MG63 (cell line): ENCODE results near the gene GRAPL. TPM values are rescaled to one million over a fixed set of nuclear protein-coding genes. Genes with fewer than 3 reads are reported as not detected.
"Not testable (repeated sequence)": the region's sequence is repeated elsewhere in the genome, so short reads cannot be mapped to it uniquely, and the experiment has no call there.

Source experiments
- DNase-seq: peaks from one replicate; pipeline ENCODE4 v3.0.0-alpha.2; 2020
- H3K27me3 ChIP-seq: fragments of 250-450 bp; sonication (Bioruptor Pico); 2 replicates; pipeline ENCODE4 v1.5.1; 2020; ENCODE audit warnings: mild to moderate bottlenecking, moderate library complexity
- H3K36me3 ChIP-seq: fragments of 250-450 bp; sonication (Bioruptor Pico); 2 replicates; pipeline ENCODE4 v1.5.1; 2020; ENCODE audit warnings: mild to moderate bottlenecking, moderate library complexity
- H3K4me3 ChIP-seq: fragments of 250-450 bp; sonication (Bioruptor Pico); 2 replicates; pipeline ENCODE4 v1.5.1; 2020; ENCODE audit warnings: mild to moderate bottlenecking, moderate library complexity
- H3K9me3 ChIP-seq: fragments of 250-450 bp; sonication (Bioruptor Pico); 2 replicates; pipeline ENCODE4 v1.5.1; 2020; ENCODE audit warnings: mild to moderate bottlenecking, moderate library complexity
- total RNA-seq: library from RNA; depleted of rRNA; stranded (reverse); fragments of >200 nt; shearing (Covaris generic); gene quantifications from 2 replicates; pipeline ENCODE4 v1.2.3, GENCODE V29; 2014; ENCODE audit warnings: low replicate concordance

GRAPL gene
- total RNA-seq, 1 experiment from 2014 or later: not detected

DNA sequence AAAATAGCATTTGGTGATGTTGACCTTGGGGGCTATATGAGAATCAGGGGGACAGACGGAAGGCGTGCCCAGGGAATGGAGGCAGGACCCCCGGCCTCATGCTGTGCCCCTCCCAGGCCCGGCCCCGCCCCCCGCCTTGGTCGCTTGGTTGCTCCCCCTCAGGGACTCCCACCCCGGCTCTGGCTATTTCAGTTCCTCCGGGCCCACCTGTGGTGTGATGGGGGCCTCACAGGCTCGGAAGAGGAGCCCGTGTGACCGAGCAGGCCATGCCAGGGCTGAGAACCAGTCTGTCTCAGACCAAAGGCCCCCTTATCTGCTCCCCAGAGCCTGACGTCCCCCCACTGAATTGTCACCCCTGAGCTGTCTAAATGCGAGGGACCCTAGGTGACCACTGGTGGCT is 4.4 kb downstream of the GRAPL start:
- H3K9me3 ChIP-seq, DNase-seq, H3K27me3 ChIP-seq, H3K4me3 ChIP-seq, H3K36me3 ChIP-seq: not testable (repeated sequence)

DNA sequence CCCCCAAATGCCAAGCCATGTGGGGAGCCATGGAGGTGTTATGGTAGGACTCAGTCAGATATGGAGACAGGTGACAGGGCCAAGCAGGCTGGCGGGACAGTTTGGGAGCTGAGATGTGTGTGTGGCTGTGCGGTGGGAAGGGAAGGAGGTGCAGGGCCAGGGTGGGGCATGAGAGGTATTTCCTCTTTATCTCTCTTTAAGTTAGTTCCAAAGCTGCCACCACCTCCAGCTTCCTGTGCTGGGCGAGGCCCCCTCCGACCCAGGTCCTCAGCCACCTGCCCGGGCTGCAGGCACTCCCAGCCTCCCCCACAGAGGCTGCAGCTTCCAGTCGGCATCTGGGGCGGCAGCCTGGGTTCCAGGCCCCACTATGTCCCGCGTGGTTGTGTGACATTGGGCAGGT is 6.4 kb downstream of the GRAPL start:
- not testable (repeated sequence) for H3K36me3 ChIP-seq, H3K4me3 ChIP-seq, DNase-seq, H3K9me3 ChIP-seq, H3K27me3 ChIP-seq

DNA sequence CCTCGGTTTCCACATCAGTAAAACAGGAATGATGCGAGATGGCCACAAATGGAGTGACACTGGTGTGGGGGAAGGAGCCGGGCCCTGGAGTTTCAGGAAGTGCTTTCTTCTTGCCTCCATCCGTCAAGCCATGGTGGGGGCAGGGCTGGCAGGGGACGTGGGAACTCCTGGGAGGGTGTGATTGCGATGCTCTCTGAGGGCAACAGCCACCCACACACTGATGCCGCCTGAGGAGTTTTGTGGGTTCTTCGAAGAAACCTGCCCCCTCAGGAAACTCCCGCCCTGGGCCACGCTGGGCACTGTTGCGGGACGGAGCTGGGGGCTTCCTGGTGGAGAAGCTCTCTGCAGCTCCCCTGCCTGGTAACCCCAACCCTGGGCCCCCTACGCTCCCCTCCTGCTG is 8.0 kb downstream of the GRAPL start:
- not testable (repeated sequence) for H3K9me3 ChIP-seq, DNase-seq, H3K36me3 ChIP-seq

DNA sequence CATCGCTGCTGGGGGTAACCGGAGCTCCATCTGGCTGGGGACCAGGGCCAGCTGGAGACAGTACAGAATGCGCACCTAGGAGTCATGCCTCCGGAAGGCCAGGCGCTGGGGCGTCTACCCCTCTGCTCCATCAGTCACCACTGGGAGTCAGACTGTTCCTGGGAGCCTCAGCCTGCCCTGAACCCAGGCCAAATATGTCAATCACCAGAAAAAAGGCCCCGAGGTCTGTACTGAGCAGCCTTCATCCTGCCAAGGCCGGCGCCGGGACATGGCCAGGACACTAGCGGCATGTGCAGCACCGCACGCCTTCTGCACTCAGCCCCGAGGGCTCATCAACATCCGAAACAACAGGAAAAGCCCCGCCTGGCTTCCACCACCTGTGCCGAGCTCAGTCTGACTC is 8.7 kb downstream of the GRAPL start:
- not testable (repeated sequence) for H3K36me3 ChIP-seq, H3K27me3 ChIP-seq, H3K9me3 ChIP-seq, H3K4me3 ChIP-seq, DNase-seq

More for the DNA sequence above, 8.0 kb downstream of the GRAPL start:
- not testable (repeated sequence) for H3K27me3 ChIP-seq, H3K4me3 ChIP-seq

DNA sequence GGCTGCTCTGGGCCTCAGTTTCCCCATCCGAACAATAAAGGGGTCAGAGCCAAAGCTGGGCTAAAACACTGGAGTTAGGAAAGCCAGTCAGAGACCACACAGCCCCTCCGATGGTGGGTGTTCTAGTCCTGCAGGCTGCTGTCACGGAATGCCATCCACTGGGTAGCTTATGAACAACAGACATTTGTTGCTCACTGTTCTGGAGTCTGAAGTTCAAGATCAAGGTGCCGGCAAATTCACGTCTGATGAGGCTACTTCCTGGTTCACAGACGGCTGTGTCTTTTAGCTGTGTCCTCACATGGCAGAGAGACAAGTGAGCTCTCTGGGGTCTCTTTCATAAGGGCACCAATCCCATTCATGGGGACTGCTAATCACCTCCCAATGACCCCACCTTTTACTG is 9.2 kb downstream of the GRAPL start:
- not testable (repeated sequence) for H3K36me3 ChIP-seq, DNase-seq, H3K9me3 ChIP-seq, H3K27me3 ChIP-seq, H3K4me3 ChIP-seq

DNA sequence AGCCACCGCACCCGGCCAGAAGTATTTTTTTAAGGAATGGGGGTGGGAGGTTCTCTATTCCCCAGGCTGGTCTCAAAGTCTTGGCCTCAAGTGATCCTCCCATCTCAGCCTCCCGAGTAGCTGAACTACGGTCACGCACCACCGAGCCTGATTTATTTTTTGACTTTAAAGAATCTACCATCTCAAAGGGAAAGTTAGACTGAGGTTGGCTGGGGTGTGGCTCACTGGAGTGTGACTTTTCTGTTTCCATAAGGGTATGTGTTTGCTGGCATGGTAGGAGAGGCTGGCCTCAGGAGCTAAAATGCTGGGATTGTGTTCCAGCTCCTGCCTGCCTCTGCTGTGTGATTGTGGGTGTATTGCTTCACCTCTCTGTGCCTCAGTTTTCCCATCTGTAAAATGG is 10.6 kb downstream of the GRAPL start:
- not testable (repeated sequence) for H3K9me3 ChIP-seq, H3K4me3 ChIP-seq, H3K36me3 ChIP-seq, H3K27me3 ChIP-seq, DNase-seq

DNA sequence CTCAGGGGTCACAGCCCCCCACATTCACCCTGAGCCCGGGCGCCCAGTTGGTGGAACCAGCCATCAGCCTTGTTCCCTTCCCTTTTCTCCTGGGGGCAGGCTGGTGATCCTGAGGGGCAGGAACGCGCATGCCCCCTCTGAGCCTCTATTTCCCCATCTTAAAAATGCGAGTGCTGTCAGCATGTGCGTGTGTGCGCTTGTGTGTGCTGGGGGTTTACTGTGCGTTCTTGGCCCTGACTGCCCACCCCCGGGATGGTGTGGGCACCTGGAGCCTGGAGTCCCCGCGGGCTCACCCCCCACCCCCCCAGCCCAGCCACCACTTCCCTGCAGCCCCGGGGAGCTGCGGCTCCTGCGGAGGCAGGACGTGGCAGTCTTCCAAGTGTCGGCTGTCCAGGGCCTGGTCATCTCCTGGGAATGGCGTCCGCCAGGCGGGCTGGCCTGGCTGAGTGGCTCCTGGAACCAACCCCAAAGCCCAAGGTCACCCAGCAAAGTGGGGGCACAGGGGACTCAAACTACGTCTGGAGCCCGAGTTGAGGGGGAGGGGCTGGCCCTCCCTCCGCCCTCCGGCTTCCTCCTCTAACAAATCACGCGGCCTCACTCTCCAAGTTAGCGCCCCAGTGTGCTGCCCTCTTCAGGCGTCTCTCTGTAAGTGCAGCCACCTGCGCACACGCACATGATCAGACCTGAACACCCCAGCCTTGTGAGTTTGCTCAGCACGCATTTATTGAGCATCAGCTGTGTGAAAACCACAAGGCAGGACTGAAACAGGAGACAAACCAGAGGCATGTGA is 14.2 kb downstream of the GRAPL start:
- DNase-seq: peak; percentile 1
- not testable (repeated sequence) for H3K4me3 ChIP-seq, H3K36me3 ChIP-seq, H3K27me3 ChIP-seq, H3K9me3 ChIP-seq

DNA sequence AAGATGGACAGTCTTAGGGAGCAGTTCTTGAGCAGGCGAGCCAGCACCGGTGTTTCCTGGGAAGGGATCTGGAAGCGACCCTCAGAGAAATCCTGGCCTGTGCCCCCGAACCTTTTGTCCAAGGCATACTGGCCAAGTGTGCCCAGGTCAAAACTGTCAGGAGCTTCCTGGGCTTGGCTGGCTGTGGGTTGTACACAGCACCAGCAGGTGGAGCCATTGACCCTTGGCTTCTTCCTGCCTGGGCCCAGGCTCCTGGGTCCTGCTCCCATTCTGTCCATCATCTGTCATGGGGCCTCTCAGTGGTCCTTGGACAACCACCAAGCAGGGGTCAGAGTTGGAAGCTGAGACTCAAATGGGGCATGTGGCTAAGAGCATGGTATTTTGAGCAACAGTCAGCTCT is 15.0 kb downstream of the GRAPL start:
- H3K9me3 ChIP-seq, H3K36me3 ChIP-seq, H3K27me3 ChIP-seq, H3K4me3 ChIP-seq, DNase-seq: not testable (repeated sequence)

DNA sequence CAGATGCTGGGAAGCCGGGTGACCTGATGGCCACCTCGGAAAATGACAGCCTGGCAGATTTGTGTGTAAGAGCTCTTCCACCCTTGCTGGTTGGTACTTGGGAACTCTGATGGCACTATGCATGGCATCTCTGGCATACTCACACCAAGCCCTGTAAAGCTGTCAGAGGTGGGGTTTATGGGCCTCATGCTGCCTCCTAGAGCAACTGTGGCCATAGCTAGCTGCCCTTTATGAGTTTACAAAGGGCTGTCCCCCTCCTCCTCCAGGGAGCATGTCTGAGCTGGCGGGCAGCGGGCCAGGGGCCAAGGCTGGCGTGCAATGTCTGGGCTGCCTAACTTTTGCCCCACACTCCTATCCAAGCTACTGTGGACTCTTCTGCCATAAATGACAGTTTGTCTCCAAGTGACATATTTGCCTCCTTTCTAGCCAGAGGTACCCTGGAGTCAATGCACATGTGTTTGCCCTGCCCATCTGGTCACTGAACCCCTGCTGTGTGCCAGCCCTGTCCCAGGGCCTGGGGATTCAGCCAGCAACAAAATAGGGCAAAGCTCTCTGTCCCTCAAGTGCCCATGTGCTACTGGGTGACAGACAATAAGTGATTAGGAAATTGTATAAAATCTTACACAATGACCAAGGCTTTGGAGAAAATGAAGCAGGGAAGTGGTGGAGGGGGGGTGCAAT is 15.8 kb downstream of the GRAPL start:
- not testable (repeated sequence) for H3K4me3 ChIP-seq, H3K9me3 ChIP-seq, DNase-seq, H3K27me3 ChIP-seq, H3K36me3 ChIP-seq

DNA sequence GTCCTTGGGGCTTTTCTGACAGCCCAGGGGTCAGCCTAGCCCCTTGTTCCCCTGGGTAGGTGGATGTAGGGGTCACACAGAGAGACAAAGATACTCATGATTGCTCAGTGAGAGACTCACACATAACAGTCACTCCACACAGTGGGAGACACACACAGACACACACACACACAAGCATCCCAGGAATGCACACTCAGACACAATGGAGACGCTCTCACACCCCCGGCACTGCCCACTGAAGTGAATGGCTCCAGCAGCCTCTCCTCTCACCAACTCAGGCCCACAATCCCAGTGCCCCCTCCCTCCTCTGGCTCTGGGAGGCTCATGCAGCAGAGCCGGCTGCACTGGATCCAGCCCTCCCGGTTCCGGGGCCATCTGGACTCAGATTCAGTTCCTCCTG is 17.0 kb downstream of the GRAPL start:
- not testable (repeated sequence) for H3K36me3 ChIP-seq, H3K4me3 ChIP-seq, H3K27me3 ChIP-seq, H3K9me3 ChIP-seq
- DNase-seq: peak; percentile 66

DNA sequence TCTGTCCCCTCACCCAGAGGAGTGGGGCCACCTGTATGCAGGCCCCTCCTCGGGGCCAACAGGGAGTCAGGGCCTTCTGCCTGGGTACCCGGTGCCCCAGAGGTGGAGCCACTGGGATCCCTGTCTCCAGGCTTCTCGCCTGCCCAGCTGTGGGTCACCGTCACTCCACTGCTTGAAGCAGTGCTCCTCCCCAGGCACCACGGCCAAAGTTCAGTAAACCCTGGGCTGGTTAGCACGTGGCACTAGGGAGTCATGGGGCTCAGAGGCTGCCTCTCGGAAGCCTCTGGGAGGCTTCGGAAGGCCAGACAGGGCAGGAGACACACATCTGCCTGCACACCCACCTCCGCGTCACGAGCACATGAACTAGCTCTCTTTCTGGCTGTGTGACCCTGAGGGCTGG is 18.1 kb downstream of the GRAPL start:
- DNase-seq, H3K27me3 ChIP-seq: not testable (repeated sequence)

DNA sequence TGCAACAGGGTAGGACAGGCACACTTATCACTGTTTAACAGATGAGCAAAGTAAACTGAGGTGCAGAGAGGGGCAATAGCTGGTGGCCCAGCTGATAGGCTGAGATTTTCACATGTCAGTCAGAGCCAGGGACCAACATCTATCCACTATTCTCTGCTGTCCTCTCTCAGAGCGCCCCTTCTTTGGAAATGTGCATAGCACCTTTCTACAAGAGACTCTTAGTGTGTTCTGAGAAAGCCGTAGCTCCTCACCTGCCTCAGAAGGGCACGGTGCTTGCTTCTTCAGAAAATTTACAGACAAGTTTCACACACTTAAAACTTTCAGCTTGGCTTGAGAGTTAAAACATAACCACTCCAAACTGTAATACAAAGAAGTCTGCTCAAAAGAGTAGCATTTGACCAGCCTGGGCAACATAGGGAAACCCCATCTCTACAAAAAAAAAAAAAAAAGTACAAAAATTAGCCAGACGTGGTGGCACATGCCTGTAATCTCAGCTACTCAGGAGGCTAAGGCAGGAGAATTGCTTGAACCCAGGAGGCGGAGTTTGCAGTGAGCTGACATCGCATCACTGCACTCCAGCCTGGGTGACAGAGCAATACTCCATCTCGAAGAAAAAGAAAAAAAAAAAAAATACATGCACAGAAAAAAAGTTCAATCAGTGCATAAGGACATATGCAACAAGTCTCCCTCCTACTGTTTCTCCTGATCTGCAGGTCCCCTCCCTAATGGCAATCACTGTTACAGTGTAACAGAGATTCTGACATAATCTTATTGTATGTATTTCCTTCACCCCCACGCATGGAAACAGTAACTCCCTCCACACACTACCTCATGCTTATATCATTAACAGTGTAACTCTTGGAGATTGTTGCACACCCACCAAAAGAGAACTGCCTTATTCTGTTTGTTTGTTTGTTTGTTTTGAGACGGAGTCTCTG is 23.6 kb downstream of the GRAPL start:
- not testable (repeated sequence) for H3K27me3 ChIP-seq, DNase-seq, H3K4me3 ChIP-seq, H3K9me3 ChIP-seq, H3K36me3 ChIP-seq

More for the DNA sequence above, 18.1 kb downstream of the GRAPL start:
- H3K4me3 ChIP-seq, H3K9me3 ChIP-seq, H3K36me3 ChIP-seq: not testable (repeated sequence)

DNA sequence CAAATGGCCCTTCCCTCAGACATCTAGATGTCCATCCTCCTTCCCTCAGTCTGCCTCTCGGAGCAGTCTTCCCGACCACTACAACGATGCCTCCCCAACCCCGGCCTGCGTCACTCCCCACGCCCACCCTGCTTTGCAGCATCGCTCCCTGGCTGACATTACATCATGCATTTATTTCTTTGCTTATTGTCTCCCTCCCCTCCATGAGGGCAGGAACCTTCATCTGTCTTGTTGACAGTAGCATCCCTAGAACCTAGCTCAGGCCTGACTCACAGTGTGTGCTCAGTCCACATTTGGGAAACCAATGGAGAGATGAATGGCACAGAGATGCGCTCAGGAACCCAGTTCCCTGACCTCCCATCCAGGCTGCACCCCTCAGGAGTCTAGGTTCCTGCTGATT is 30.2 kb downstream of the GRAPL start:
- not testable (repeated sequence) for H3K9me3 ChIP-seq, DNase-seq, H3K27me3 ChIP-seq, H3K4me3 ChIP-seq, H3K36me3 ChIP-seq

DNA sequence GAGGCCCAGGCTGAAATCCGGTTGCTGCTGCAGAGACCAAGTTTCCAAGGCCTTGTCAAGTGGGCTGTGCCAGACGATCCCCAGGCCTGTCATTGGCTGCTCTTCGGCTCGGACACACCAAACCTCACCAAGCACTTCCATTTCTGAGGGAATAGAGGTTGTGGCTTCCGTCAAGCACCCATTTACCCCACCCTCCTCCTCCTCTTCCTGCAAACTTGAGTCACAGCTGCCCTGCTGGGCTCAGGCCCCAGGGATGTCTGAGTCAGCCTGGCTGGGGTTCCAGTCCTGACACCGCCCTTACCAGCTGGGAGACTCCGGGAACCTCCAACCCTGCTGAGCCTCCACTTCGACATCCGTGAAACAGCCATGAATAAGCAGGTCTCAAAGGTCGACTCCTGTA is 31.1 kb downstream of the GRAPL start:
- H3K9me3 ChIP-seq, H3K27me3 ChIP-seq, DNase-seq, H3K4me3 ChIP-seq, H3K36me3 ChIP-seq: not testable (repeated sequence)

DNA sequence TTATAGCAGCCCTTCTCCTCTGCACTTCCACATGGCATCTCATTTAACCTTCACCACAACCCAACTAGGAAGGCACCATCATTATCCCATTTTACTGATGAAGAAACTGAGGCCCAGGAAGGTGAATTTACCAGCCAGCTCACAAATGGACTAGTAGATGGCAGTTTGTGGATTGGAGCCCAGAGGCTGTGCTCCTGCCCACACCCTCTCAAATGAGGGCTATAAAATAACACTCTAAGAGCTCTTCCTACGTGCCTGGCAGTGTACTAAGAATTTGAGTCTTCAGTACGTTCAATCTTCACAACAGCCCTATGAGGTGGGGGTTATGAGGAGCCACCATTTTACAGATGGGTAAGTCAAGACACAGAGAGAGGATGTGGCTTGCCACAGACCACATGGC is 31.5 kb downstream of the GRAPL start:
- not testable (repeated sequence) for H3K36me3 ChIP-seq, H3K9me3 ChIP-seq, H3K27me3 ChIP-seq, H3K4me3 ChIP-seq, DNase-seq

DNA sequence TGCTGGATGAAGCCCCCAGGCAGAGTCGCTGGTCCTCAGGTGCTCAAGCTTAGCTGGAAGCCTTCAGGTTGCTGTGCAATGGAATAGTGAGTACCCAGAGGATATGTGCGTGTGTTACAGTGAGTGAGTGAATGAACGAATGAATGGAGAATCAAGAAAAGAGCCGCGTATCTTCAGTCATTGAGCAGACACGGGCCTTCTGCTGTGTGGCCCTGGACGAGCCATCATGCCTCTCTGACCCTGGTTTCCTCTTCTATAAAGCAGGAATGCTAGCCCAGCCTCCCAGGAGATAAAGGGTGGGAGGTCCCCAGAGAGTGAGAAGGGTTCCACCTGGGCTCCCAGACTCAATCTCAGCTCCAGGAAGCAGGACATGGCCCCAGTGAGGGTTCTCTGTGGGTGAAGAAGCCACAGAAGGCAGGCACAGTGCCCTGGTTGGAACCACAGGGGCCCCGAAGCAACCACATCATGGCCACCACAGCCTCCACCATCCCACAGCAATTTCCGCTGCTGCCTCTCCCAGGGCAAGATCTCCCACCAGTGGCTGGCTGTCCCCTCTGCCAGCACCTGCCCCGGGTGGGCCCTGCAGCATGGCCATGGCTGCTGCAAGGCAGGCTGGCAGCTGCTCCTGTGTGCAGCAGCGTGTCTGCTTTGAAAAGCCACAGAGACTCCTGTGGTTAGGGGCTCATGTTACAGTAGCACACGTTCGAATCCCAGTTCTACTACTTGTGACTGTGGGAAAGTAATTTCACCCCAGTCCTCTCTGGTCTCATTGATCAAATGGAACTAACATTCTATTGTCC is 34.1 kb downstream of the GRAPL start:
- H3K27me3 ChIP-seq, H3K36me3 ChIP-seq, DNase-seq, H3K4me3 ChIP-seq, H3K9me3 ChIP-seq: not testable (repeated sequence)
